Nephron (organoid): ENCODE measurements around the gene DAPP1.

Experiments
- H3K27ac Mint-ChIP-seq, 3 experiments: 2 replicates each; pipeline ENCODE4 v1.8.0; 2020; ENCODE audit warnings: mixed read lengths in 3 of 3, mild to moderate bottlenecking in 2 of 3, moderate library complexity in 1 of 3
- H3K27me3 Mint-ChIP-seq: 2 replicates; pipeline ENCODE4 v1.8.0; 2021; ENCODE audit warnings: low read depth, mild to moderate bottlenecking, moderate library complexity, mixed read lengths
- H3K36me3 Mint-ChIP-seq: 2 replicates; pipeline ENCODE4 v1.8.0; 2020; ENCODE audit warnings: low read depth, mixed read lengths
- H3K4me1 Mint-ChIP-seq: 2 replicates; pipeline ENCODE4 v1.8.0; 2020; ENCODE audit warnings: mixed read lengths
- H3K4me3 Mint-ChIP-seq, 3 experiments: 2 replicates each; pipeline ENCODE4 v1.8.0; 2020; ENCODE audit warnings: mild to moderate bottlenecking in 3 of 3, mixed read lengths in 3 of 3, moderate library complexity in 2 of 3
- H3K9me3 Mint-ChIP-seq: 2 replicates; pipeline ENCODE4 v1.8.0; 2020; ENCODE audit warnings: mixed read lengths
- TF ChIP-seq, protein P1 (sequence below), 3 experiments: fragments of 200-600 bp; sonication (generic); IDR thresholded peaks; one replicate each; pipeline ENCODE4 v1.5.0; 2021; ENCODE audit warnings: antibody characterized with exemption in 3 of 3; ENCODE audit not compliant: unreplicated experiment in 3 of 3

The DAPP1 gene

DNA sequence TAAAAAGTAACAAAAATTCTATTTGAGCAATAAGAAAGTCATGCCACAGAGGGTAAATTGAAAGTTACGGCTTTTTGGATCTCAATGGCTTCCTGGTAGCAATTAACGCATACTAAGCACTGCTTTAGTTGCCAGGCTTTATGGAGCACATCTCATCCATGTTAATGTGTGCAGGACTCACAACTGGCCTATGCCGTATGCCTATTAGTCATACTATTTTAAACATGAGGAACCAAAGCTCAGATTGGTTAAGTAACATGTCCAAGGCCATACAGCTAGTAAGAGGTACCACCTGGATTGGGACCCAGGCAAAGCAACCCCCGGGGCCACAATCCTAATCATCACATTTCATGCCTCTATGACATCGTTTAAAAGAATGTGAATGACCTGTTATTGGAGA lies 17.1 kb downstream of the DAPP1 start:
- Mint-ChIP-seq H3K36me3 (no peaks in the 10 kb centered on the region), H3K4me3 (no peak overlapping the region), H3K9me3 (no peaks in the 10 kb centered on the region), H3K4me1 (no peaks in the 10 kb centered on the region), H3K27me3 (no peaks in the 10 kb centered on the region), H3K27ac (no peak overlapping the region)
- TF ChIP-seq, protein P1, sequence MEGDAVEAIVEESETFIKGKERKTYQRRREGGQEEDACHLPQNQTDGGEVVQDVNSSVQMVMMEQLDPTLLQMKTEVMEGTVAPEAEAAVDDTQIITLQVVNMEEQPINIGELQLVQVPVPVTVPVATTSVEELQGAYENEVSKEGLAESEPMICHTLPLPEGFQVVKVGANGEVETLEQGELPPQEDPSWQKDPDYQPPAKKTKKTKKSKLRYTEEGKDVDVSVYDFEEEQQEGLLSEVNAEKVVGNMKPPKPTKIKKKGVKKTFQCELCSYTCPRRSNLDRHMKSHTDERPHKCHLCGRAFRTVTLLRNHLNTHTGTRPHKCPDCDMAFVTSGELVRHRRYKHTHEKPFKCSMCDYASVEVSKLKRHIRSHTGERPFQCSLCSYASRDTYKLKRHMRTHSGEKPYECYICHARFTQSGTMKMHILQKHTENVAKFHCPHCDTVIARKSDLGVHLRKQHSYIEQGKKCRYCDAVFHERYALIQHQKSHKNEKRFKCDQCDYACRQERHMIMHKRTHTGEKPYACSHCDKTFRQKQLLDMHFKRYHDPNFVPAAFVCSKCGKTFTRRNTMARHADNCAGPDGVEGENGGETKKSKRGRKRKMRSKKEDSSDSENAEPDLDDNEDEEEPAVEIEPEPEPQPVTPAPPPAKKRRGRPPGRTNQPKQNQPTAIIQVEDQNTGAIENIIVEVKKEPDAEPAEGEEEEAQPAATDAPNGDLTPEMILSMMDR (IDR thresholded peaks at IDR 0.05; ENCODE audit: unreplicated experiment in 3 of 3): no peak

DNA sequence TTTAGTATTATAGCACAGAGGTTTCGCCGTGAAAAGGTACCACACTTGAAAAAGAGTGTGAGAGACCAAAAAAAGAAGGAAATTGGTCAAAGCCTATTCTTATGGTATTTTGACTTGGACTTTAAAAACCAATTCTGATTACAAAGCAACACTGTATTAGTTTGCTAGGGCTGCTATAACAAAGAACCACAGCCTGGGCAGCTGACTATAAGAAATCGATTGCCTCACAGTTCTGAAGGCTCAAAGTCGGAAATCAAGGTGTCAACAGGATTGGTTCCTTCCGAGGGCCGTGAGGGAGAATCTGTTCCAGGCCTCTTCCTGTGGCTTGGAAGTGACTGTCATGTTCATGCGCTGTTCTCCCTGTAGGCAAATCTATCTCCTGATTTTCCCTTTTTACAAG lies 17.9 kb downstream of the DAPP1 start:
- H3K27ac Mint-ChIP-seq: no peak overlapping the region
- no peak overlapping the region for H3K4me3 Mint-ChIP-seq
- TF ChIP-seq, protein P1 (IDR thresholded peaks at IDR 0.05; ENCODE audit: unreplicated experiment in 3 of 3): no peak
- no peaks in the 10 kb centered on the region for H3K36me3 Mint-ChIP-seq
- no peaks in the 10 kb centered on the region for H3K9me3 Mint-ChIP-seq
- no peaks in the 10 kb centered on the region for H3K27me3 Mint-ChIP-seq
- H3K4me1 Mint-ChIP-seq: no peaks in the 10 kb centered on the region

DNA sequence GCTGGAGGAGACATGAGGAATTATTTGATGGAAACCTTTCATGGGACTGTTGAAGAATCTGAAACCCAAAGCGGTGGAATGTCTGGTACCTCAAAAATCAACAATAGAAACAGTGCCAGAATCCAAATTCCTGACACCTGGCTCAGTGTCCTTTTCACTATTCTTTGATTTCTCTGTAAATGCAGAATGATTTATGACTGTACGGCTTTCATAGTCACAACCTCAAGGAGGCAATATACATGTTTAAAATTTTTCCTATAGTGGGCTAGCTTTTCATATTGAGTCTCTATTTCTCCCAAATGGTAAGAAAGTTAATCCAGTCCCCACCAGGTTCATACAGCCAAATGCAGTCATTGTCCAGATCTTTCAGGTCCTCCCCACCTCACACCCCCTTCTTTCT lies 19.3 kb downstream of the DAPP1 start:
- Mint-ChIP-seq H3K9me3 (no peaks in the 10 kb centered on the region), H3K4me1 (no peaks in the 10 kb centered on the region), H3K27ac (no peak overlapping the region), H3K36me3 (no peaks in the 10 kb centered on the region), H3K4me3 (no peak overlapping the region), H3K27me3 (no peaks in the 10 kb centered on the region)
- TF ChIP-seq, protein P1 (IDR thresholded peaks at IDR 0.05; ENCODE audit: unreplicated experiment in 3 of 3): no peak

DNA sequence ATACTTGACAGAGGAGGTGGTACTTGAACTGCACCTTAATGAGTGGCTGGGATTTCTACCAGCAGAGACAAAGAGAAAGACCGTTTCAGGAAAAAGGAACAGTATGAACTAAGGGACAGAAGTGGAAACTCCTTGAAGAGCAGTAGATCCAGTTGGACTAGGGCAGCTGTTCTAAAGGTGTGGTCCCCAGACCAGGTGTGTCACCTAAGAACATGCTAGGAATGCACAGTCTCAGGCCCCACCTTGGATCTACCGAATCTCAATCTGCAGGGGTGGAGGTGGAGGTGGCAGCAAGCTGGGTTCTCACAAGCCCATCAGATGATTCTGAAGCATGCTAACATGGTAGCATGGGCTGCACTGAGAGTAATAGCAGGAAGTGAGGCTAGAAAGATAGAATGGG lies 22.3 kb downstream of the DAPP1 start:
- Mint-ChIP-seq H3K27ac (no peak overlapping the region), H3K9me3 (no peaks in the 10 kb centered on the region), H3K27me3 (no peaks in the 10 kb centered on the region), H3K4me1 (no peaks in the 10 kb centered on the region), H3K4me3 (no peak overlapping the region), H3K36me3 (no peaks in the 10 kb centered on the region)
- TF ChIP-seq, protein P1 (IDR thresholded peaks at IDR 0.05; ENCODE audit: unreplicated experiment in 3 of 3): no peak

DNA sequence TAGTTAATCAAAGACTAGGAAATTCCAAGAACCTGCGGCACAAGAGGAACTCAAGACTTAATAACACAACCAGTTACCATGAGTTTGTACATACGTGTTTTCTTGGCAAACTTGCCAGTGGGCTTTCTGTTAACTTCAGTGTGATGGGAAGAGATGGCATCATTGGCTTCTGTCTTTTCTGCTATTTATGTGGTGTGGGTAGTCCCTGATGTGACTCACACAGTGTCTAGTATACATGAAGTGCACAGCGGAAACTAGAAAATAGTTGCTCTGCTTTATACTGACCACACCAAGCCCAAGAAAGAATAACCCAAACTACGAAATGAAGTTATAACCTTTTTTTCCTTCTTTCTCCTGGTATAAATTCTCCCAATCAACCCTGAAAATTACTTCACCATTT lies 24.5 kb downstream of the DAPP1 start:
- Mint-ChIP-seq H3K4me1 (no peaks in the 10 kb centered on the region), H3K4me3 (no peak overlapping the region), H3K36me3 (no peaks in the 10 kb centered on the region), H3K9me3 (no peaks in the 10 kb centered on the region), H3K27me3 (no peaks in the 10 kb centered on the region), H3K27ac (no peak overlapping the region)
- TF ChIP-seq, protein P1 (IDR thresholded peaks at IDR 0.05; ENCODE audit: unreplicated experiment in 3 of 3): no peak

DNA sequence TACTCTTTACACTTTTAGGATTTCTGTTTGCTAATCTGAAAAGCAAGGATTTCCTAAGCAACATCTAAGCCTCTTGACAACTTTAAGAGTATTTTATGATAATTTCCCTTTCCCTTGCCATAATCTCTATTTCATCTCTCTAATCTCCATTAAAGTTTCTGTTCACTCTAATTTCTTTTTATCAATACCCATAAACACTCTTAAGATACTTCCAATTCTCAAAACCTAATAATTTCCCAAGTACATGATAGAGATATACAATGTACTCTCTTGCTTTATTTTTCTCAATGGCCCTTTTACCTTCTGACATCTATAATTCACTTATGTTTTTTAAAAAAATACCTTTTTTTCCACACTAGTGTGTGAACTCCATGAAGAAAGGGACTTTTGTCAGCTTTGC lies 26.8 kb downstream of the DAPP1 start:
- Mint-ChIP-seq H3K27me3 (no peaks in the 10 kb centered on the region), H3K9me3 (no peaks in the 10 kb centered on the region), H3K27ac (no peak overlapping the region), H3K4me3 (no peak overlapping the region), H3K36me3 (no peaks in the 10 kb centered on the region), H3K4me1 (no peaks in the 10 kb centered on the region)
- TF ChIP-seq, protein P1 (IDR thresholded peaks at IDR 0.05; ENCODE audit: unreplicated experiment in 3 of 3): no peak
